ENCODE measurements around the gene ELP5. TPM values are rescaled to one million over a fixed set of nuclear protein-coding genes. Genes with fewer than 3 reads are reported as not detected.

Gene ELP5
- total and polyA plus RNA-seq, 11 donors: 28.0 to 87.2 (median 50.4) TPM

DNA sequence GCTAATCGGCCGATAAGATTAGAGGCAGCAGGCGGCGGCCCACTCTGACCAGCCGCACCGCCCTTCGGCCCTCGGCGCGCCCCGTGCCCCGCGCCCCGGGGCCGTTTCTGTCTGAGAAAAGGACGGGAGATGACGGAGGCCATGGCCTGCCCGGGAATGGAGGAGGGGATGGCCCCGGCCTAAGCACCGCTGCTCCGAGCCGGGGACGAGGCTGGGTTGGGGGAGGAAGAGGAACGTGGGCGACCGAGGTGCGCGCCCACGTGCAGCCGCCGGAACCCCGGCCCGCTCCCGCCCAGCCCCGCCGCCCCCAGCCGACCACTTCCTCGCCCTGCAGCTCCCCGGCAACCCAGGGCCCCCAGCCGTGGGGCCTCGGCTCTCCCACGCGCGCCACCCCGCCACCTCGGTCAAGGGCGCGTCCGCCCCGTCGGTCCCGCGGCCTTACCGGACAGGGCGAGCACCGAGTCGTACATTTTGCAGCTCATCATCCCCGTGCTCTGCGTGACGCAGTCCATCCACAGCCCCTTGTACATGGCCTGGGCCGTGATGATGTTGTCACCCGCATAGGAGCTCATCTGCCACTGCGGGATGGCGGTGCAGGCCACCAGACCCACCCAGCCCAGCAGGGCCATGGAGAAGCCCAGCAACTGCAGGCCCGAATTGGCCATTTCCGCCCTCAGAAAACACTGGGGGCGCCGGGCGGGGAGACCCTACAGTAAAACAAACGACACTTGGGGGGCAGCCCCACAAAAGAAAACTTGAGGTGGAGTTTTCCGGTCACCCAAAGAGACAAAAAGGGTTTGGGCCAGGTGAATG is 9.6 kb downstream of the ELP5 start:
- Histone ChIP-seq H3K4me3 (peak overlapping the region; percentile 9 to 64 (median 52)), H3K27me3 (peaks cover 18 to 50% (median 36%) of the 10 kb centered on the region in 9 donors), H3K4me1 (peaks cover 0 to 36% (median 23%) of the 10 kb centered on the region in 12 donors), H3K27ac (peak overlapping the region in 2 of 12 donors; percentile 19 to 33), H3K36me3 (peaks cover 0 to 34% (median 30%) of the 10 kb centered on the region in 9 donors), H3K9me3 (no peaks in the 10 kb centered on the region)
- WGBS, 4 donors: 7 to 19% (median 12%) methylated on average over 19 to 71 of the region's 71 CpGs
- DNase-seq: no peak
- ATAC-seq: peak in 2 of 4 donors; percentile 26 to 38
- intact Hi-C loops (cut with DNase I): no loop called here
- TF ChIP-seq, protein P1, sequence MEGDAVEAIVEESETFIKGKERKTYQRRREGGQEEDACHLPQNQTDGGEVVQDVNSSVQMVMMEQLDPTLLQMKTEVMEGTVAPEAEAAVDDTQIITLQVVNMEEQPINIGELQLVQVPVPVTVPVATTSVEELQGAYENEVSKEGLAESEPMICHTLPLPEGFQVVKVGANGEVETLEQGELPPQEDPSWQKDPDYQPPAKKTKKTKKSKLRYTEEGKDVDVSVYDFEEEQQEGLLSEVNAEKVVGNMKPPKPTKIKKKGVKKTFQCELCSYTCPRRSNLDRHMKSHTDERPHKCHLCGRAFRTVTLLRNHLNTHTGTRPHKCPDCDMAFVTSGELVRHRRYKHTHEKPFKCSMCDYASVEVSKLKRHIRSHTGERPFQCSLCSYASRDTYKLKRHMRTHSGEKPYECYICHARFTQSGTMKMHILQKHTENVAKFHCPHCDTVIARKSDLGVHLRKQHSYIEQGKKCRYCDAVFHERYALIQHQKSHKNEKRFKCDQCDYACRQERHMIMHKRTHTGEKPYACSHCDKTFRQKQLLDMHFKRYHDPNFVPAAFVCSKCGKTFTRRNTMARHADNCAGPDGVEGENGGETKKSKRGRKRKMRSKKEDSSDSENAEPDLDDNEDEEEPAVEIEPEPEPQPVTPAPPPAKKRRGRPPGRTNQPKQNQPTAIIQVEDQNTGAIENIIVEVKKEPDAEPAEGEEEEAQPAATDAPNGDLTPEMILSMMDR (IDR thresholded peaks at IDR 0.05): no peak
- TF ChIP-seq POLR2A (IDR thresholded peaks at IDR 0.05): no peak

DNA sequence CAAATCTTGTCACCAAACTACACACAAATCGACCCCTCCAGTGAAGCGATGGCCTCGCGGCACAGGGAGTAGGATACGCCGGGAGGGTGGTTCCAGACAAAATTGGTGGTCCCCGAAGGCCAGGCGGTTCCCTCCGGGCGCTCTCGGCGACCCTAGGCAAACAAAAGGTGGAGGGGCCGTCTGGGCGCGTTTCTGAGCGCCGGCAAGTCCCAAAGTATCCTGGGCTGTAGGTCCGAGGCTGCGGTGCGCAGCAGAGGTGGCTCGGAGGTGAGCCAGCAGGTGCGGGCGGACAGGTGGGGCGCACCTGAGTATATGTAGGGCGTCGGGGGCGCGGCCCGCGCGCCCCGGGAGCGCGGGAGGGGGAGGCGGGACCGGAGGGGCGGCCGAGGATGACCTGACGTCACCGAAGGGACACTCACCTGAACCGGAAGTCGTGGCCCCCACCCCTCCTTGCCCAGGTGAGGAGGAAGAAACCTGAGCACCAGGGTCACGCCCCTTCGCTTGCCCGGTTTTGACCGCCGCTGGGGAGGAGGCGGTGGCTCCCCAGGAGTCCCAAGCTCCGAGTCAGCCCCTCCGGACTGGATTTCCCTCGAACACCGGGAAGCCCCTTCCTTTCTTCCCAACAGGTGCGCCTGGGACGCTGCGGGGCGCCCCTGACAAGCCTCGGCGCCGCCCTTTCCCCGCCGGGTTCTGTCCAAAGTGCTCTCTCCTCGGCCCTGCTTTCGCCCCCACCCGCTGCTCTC is 10.3 kb downstream of the ELP5 start, which contains the start of gene CLDN7:
TSS of gene CLDN7 (minus strand) at position 287 of the 743 bp plus-strand sequence. CDS start 435 bp downstream, outside the sequence.
- no peak for TF ChIP-seq POLR2A (IDR thresholded peaks at IDR 0.05)
- TF ChIP-seq, protein P1 (IDR thresholded peaks at IDR 0.05): no peak
- WGBS, 4 donors: 7 to 15% (median 8%) methylated on average over 38 to 64 of the region's 64 CpGs
- peak within 1 kb of the TSS in 2 of 12 donors; percentile 19 to 33 for H3K27ac ChIP-seq
- H3K4me1 ChIP-seq: peaks cover 0 to 36% (median 23%) of the 10 kb centered on the region in 12 donors
- ATAC-seq: no peak
- H3K4me3 ChIP-seq: peak within 1 kb of the TSS; percentile 9 to 64 (median 52)
- H3K9me3 ChIP-seq: no peaks in the 10 kb centered on the region
- H3K27me3 ChIP-seq: peaks cover 18 to 57% (median 36%) of the 10 kb centered on the region in 9 donors
- no peak for DNase-seq
- peaks cover 0 to 27% (median 22%) of the 10 kb centered on the region in 9 donors for H3K36me3 ChIP-seq
- intact Hi-C loops (cut with DNase I): no loop called here

DNA sequence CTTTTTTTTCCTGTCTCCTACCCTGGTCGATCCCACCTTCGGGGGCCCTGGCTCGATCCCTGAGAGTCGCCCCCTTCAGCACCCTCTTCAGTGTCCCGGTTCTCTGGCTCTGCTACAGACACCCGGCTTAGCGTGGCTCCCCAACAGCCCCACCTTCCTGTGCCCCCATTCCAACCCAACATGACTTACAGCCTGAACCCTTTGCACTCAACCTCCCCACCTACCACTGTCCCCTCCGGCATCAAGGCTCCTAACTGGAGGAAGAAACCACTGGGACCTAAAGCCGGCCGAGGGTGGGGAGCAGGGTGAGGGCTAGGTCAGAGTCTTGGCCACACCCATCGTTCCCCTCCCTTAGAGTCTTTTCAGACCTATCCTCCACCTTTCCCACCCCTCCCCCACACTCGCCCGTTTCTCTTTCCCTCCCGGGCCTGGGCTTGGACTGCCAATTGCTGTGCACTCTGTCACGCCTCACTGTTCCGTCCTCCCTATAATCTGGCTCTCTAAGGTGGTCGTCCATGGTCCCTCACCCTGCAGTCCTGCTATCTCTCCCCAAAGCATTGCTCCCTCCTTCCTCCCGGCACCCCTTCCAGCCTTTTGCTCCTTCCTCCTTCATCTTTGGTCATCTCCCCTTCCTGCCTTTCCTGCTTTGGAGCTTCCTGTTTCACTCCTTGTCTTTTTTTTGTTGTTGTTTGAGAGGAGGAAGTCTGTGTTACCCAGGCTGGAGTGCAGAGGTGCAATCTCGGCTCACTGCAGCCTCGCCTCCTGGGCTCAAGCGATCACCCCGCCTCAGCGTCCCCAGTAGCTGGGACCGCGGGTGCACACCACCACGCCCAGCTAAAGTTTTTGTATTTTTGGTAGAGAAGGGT is 11.2 kb downstream of the ELP5 start:
- Histone ChIP-seq H3K27me3 (peaks cover 18 to 62% (median 36%) of the 10 kb centered on the region in 9 donors), H3K4me1 (peaks cover 0 to 36% (median 23%) of the 10 kb centered on the region in 12 donors), H3K27ac (no peak overlapping the region), H3K9me3 (no peaks in the 10 kb centered on the region), H3K4me3 (peak overlapping the region in 9 of 12 donors; percentile 12 to 64 (median 28)), H3K36me3 (peaks cover 0 to 19% (median 14%) of the 10 kb centered on the region in 9 donors)
- intact Hi-C loops (cut with DNase I): no loop called here
- peak in 1 of 5 donors; percentile 33 for DNase-seq
- peak in 2 of 4 donors; percentile 8 to 31 for ATAC-seq
- 9 to 14% (median 11%) methylated on average over 26 of the region's 26 CpGs for WGBS, 4 donors
- TF ChIP-seq POLR2A (IDR thresholded peaks at IDR 0.05): no peak
- TF ChIP-seq, protein P1 (IDR thresholded peaks at IDR 0.05): no peak
